HG03066 (cell line): ENCODE measurements around the gene VDAC2.
A peak's percentile ranks its signal among the peaks of the same experiment; 100 is the strongest.

ENCODE experiments used
- ATAC-seq: cut with Tn5 transposase; IDR thresholded peaks from one replicate; pipeline ENCODE4 v1.9.1; 2021; ENCODE audit warnings: low read depth; ENCODE audit not compliant: unreplicated experiment

VDAC2 gene

DNA sequence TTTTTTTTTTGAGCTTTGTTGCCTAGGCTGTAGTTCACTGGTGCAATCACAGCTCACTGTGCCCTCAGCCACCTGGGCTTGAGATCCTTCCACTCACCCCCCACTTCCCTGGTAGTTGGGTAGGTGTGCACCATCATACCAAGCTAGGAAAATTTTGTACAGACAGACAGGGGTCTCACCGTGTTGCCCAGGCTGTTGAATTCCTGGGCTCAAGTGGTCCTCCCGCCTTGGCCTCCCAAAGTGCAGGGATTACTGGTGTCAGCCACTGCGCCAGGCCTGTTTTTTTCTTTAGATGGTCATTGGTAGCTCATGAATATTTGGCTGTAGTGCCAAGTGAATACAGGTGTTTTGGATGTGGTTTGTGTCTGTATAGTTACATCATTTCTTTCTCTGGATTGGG is 17.7 kb downstream of the VDAC2 start:
- ATAC-seq = no peak

GRCh38 chr10:75228834-75229233 is 18.2 kb downstream of the VDAC2 start:
- ATAC-seq = no peak

GRCh38 chr10:75229971-75230370 is 19.4 kb downstream of the VDAC2 start:
- no peak for ATAC-seq

DNA sequence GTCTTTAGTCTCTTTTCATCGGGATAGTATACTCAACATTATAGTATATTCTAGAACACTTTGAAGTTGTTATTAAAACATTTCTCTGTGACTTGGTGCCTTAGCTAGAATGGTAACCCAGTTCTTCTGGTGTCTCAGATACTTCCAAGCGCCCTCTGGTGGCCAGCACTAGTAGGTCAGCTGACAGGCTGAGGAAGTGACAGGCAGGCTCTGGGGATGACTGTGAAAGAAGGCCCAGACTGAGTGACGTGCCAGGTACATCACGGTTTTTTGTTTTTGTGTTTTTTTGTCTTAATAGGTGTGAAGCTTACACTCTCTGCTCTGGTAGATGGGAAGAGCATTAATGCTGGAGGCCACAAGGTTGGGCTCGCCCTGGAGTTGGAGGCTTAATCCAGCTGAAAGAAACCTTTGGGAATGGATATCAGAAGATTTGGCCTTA is 20.0 kb downstream of the VDAC2 start:
- ATAC-seq = peak; percentile 41

GRCh38 chr10:75231672-75232581 is 21.3 kb downstream of the VDAC2 start:
- no peak for ATAC-seq

- ATAC-seq = no peak
Measured at GRCh38 chr10:75233444-75234016, 22.9 kb downstream of the VDAC2 start.

DNA sequence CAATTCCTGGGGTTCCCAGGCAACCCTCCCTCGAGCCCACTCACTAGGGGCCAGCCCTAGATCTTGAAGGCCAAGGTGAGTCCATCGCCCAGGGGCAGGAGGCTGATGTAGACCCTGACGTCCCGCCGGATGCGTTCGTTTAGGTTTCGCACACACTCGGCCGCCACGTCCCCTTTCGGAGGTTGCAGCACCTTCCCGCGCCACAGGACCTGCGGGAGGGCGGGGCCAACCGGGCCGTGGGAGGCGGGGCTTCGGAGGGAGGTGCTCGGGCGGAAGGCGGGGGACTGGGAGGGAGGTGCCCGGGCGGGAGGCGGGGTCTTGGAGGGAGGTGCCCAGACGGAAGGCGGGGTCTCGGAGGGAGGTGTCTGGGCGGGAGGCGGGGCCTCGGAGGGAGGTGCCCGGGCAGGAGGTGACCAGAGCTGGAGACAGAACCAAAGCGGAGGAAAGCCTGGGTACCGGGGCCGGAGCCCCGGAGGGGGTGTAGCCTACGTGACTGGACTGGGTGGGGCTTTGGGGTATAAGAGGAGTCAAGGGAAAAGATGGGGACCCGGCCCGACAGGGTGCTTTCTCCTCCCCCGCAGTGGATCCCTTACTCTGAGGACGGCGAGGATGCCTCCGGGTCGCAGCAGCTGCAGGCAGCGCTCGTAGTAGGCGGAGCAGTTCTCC is 23.6 kb downstream of the VDAC2 start:
- peak; percentile 49 for ATAC-seq

DNA sequence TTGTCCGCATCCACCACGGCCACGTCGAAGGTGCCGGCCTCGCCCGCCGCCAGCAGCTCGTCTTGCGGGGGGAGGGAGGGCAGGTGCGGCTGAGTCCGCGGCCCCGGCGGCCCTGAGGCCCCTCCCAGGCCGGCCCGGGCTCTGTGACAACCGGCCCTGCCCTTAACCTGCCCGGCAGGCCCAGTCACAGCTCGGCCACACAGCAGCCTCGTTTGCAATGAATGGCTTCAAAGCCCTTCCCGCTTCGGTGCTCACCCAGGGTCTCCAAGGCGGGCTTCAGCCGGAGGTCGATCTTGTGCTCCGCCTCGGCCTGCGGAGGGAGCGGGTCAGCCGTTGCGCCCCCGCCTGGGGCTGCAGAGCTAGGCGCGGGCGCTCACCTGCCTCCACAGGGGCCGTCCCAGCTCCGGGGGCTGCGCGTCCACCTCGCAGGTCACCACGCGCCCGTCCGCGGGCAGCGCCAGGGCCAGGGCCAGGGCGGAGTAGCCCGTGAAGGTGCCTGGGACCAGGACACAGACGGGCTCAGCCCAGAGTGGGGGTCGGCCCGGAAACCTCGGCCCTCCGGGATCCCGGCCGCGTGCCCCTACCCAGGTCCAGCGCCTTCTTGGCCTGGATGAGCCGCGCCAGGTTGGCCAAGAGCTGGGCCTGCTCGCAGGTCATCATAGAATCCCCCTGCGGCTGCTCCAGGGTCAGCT is 24.2 kb downstream of the VDAC2 start:
- peak; percentile 2 for ATAC-seq

GRCh38 chr10:75235375-75236177 is 25.0 kb downstream of the VDAC2 start, which contains the start of gene COMTD1:
Gene COMTD1, minus strand, starts transcription at chr10:75235957. Its CDS starts 29 bp downstream, at chr10:75235928.
- ATAC-seq = peak; percentile 56

- no peak for ATAC-seq
Measured at GRCh38 chr10:75236178-75236825, 25.7 kb downstream of the VDAC2 start.

DNA sequence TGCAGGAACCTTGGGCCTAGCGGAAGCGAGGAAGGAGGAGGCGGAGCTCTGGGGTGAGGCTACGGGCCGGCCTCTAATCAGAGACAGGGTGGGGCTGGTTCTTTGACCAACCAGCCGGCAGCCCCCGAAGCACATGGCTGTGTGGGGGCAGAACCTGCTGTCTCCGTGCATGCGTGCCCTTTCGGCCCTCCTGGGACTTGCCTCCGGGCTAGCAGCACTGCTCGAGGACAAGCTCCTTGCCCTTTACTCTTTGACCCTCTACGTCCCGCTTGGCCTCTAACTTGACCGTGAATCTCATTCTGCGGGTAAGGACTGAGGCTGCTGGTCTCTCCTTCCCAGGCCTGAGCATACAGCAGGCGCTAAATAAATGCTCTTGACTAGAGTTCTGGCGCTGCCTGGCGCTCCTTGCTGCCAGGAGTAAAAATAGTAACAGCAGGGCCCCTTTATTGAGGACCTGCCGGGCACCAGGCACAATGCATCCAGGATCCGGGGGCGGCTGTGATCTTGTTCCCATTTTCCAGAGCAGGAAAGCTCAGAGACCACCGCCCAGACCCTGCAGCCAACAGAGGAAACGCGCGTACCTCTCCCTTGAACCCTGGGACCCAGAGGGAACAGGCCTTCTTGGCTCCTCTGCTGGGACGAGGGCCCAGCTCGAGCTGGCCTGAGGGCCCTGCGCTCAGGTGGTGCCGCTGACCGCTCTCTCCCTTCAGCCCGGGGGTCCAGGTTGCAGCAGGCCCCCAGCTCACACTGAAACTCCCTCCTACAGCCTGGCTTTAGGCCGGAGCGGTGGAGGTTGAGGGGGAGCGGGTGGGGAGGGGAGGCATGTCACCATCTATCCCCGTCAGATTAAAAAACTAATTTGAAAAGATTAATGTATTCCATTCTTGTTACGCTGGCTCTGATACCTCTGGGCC is 27.8 kb downstream of the VDAC2 start:
- no peak for ATAC-seq

GRCh38 chr10:75239096-75239790 is 28.6 kb downstream of the VDAC2 start:
- ATAC-seq = no peak

- ATAC-seq = no peak
Measured at GRCh38 chr10:75240329-75241076, 29.9 kb downstream of the VDAC2 start.

DNA sequence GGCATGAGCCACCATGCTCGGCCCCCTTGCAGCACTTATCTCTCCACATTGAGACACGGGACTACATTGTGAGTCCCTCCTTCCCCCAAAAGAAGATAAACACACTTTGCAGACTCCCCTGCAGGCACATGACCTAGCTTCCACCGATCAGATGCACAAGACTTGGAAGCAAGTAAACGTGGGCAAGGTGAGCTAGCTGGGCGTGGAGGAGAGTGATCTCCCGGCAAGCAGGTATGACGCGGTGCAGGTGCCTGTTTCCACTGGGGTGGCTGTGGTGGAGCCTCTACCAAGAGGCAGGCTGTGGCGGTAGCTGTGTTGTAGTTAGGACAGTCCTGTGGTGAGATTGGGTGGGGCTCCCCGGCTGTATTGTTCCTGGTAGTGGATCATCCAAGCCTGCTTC is 32.8 kb downstream of the VDAC2 start:
- ATAC-seq = no peak

DNA sequence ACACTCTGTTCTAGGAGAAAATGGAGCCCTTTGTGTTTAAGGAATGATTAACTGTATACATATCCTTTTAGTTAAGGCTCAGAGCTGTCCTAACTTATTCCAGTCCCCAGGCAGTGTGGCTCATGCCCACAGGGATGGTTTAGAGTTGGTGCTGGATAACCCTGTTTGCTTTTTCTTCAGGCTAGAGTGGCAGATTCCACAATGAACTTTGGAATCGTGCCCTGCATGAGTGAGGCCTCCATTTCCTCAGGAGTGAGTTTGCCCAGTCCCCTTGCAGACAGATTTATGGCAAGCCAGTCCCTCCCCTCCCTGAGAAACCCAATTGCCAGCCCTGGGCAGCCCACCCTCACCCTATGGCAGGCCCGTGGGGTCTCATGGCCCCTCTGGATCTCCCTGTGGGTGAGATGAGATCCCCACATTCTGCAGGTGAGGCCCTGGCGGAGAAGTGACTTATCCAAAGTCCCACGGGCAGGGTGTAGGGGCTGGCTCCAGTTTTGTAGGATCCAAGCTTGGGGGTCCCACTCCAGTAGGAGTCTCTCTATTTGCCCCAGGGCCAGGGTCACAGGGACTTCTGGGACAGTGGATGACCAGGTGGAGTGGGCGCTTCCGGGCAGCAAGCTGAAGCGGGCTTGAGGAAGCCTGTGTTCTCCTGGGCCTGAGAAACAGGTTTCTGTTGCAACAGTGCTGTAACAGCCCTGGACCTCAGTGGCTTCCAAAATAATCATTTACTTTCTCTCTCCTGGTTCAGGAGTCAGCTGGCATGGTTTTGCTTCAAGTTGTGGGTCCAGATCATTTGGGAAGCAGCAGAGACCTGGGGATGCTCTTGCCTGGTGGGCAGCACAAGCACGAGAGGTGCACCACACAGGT is 34.1 kb downstream of the VDAC2 start:
- no peak for ATAC-seq
